ENCODE measurements around the gene GTPBP8. TPM values are rescaled to one million over a fixed set of nuclear protein-coding genes. Genes with fewer than 3 reads are reported as not detected.

Gene GTPBP8
- total and polyA plus RNA-seq, 2 of the 8 experiments (the other 6 are each of a cell fraction or from before 2014, with no cell fraction given) = 25.8 to 27.6 TPM

GRCh38 chr3:112967425-112967824 lies 23.4 kb upstream of the GTPBP8 start:
- ChIA-PET CTCF (ENCODE audit: partially characterized antibody) (interaction anchor here (1.3 to 2.7 kb wide), 2 partner anchors 12 to 233 kb away, joined by 6 to 16 read pairs; no protein-coding TSS in a partner anchor), POLR2A (ENCODE audit: partially characterized antibody) (no interaction called here)
- H2BK5ac ChIP-seq (ENCODE audit: low read depth, low read length) = no peak overlapping the region
- H3K4ac ChIP-seq (replicated peaks; ENCODE audit: insufficient read length, low read depth, low read length) = no peak overlapping the region
- no peaks in the 10 kb centered on the region for H4K20me1 ChIP-seq (replicated peaks in 1 of 2; ENCODE audit: control insufficient read depth in 1 of 2, insufficient read depth in 2 of 2, low read length in 2 of 2)
- H3K79me2 ChIP-seq (ENCODE audit: control insufficient read depth in 1 of 2, insufficient read depth in 2 of 2, low read length in 2 of 2) = no peaks in the 10 kb centered on the region
- H3K18ac ChIP-seq (ENCODE audit: extremely low read depth, low read length) = no peak overlapping the region
- H3K9me3 ChIP-seq (ENCODE audit: insufficient read depth in 2 of 2, low read depth in 1 of 2, low read length in 1 of 2) = peaks cover 10 to 13% of the 10 kb centered on the region in 2 experiments
- H3K79me1 ChIP-seq (ENCODE audit: low read depth, low read length) = no peaks in the 10 kb centered on the region
- H4K5ac ChIP-seq (ENCODE audit: insufficient read length, low read depth, low read length) = no peak overlapping the region
- no peak overlapping the region for H2AK5ac ChIP-seq (ENCODE audit: low read depth, low read length)
- no peak overlapping the region for H3K14ac ChIP-seq (ENCODE audit: insufficient read length)
- H3K23ac ChIP-seq (ENCODE audit: insufficient read length) = no peak overlapping the region
- no peak overlapping the region for H2BK20ac ChIP-seq (ENCODE audit: low read length)
- no peak overlapping the region for H2BK120ac ChIP-seq (replicated peaks; ENCODE audit: low read depth, low read length)
- FAIRE-seq = no peak
- H3K4me2 ChIP-seq (ENCODE audit: insufficient read depth in 1 of 2, low read depth in 2 of 2, low read length in 2 of 2) = no peak overlapping the region
- H2BK12ac ChIP-seq (ENCODE audit: low read depth, low read length) = no peak overlapping the region
- TF ChIP-seq MAX (IDR thresholded peaks at IDR 0.05) (no peak), GTF2F1 (IDR thresholded peaks at IDR 0.05; ENCODE audit: borderline replicate concordance, low read depth, low read length) (no peak), HDAC2 (IDR thresholded peaks at IDR 0.05; ENCODE audit: borderline replicate concordance in 1 of 2, low read depth in 2 of 2, low read length in 2 of 2) (no peak)
- no peaks in the 10 kb centered on the region; a peak in 1 of 8 replicates for H3K36me3 ChIP-seq (ENCODE audit: control insufficient read depth in 2 of 4, insufficient read depth in 4 of 4, low read length in 3 of 4)
- WGBS, 2 experiments (ENCODE audit: extremely low coverage in 1 of 2, insufficient coverage in 1 of 2, insufficient read length in 1 of 2, insufficient replicate concordance in 2 of 2, low coverage in 1 of 2, low lambda C conversion rate in 2 of 2, missing lambda C conversion rate in 1 of 2) = 97% methylated on average over 1 of the region's 1 CpG; no CpG with 5 or more reads in 1 of the 2 experiments
- no peak overlapping the region for H3K4me3 ChIP-seq (ENCODE audit: extremely low read depth in 1 of 4, insufficient read depth in 2 of 4, low read depth in 3 of 4, low read length in 4 of 4)
- H3K9ac ChIP-seq (replicated peaks in 1 of 4; ENCODE audit: extremely low read depth in 1 of 4, low read depth in 3 of 4, low read length in 3 of 4) = no peak overlapping the region
- H3K27me3 ChIP-seq (replicated peaks in 1 of 4; ENCODE audit: control insufficient read depth in 3 of 4, extremely low read depth in 1 of 4, insufficient read depth in 3 of 4, low read length in 3 of 4) = no peaks in the 10 kb centered on the region
- no peak for DNase-seq (ENCODE audit: low read depth in 1 of 2, low spot score in 2 of 2)
- H3K27ac ChIP-seq (ENCODE audit: low read depth, low read length) = no peak overlapping the region
- no peak overlapping the region for H4K91ac ChIP-seq (replicated peaks; ENCODE audit: insufficient read length, low read length)
- no peak overlapping the region for H3K56ac ChIP-seq (replicated peaks; ENCODE audit: insufficient read length, low read depth, low read length)
- no peaks in the 10 kb centered on the region for H3K23me2 ChIP-seq (ENCODE audit: low read depth, low read length)
- H3K4me1 ChIP-seq (replicated peaks in 1 of 4; ENCODE audit: control insufficient read depth in 3 of 4, insufficient read depth in 4 of 4, low read length in 3 of 4) = no peaks in the 10 kb centered on the region
- no peak overlapping the region for H4K8ac ChIP-seq (ENCODE audit: extremely low read depth, insufficient read depth, low read length)
- no peak overlapping the region for H2BK15ac ChIP-seq (ENCODE audit: low read length)
- H2AFZ ChIP-seq (ENCODE audit: low read length) = no peak overlapping the region
